Posterior cingulate gyrus (tissue), 11 donors: Measurements from ENCODE around the gene DHX58.
"Not testable (repeated sequence)": the region's sequence is repeated elsewhere in the genome, so short reads cannot be mapped to it uniquely, and the experiment has no call there.

Source experiments
- DNase-seq, 10 donors: peaks; one replicate each; pipeline versions ENCODE4 v3.0.0 to v3.0.0-alpha.2; 2020 to 2021; ENCODE audit warnings: mixed read lengths in 3 of 10
- intact Hi-C: fragments of 100-400 bp; cut with DNase I; formaldehyde crosslinking; loops from one replicate; pipeline ENCODE4 v1.15.1; 2023

The DHX58 gene

GRCh38 chr17:42112552-42113176 is at the start of gene DHX58:
DHX58 (minus strand) TSS chr17:42112714; CDS start chr17:42111892, 822 bp downstream.
- intact Hi-C loops, result no loop called here
- DNase-seq, result peak in 8 of 10 donors; percentile 40 to 93 (median 64)

GRCh38 chr17:42160531-42160910 is 48.0 kb upstream of the DHX58 start:
- intact Hi-C loops, result no loop called here
- DNase-seq, result peak in 1 of 10 donors; percentile 27

GRCh38 chr17:42159796-42160530 is 47.4 kb upstream of the DHX58 start:
- intact Hi-C loops, result no loop called here

DNA sequence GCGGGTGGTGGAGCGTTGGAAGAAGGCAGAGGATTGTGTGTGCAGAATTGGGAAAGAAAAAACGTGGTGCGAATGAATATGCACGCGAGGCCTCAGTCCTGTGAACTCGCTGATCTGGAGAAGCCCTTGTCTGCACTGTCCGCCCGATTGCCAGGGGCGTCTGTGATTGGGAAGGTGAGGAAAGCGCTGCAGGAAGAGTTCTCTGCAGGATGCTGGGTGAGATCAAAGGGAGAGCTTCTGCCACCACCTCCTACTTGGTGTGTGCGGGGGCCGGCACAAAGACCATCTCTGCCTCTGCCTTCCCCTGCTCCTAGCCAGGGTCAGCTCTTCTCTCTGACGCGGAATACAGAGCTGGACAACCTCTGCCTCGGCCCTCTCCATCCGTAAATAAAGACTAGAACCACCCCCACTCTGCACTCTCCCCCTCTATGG is 43.1 kb upstream of the DHX58 start:
- no peak for DNase-seq

More at GRCh38 chr17:42159796-42160530, 47.4 kb upstream of the DHX58 start:
- DNase-seq, result peak in 2 of 10 donors; percentile 41 to 67

GRCh38 chr17:42153919-42154742 is 41.6 kb upstream of the DHX58 start:
- DNase-seq, result peak in 1 of 10 donors; percentile 6
- intact Hi-C loops, result loop anchor here (2.0 kb wide), 1 partner anchor 33 kb away; the partner anchor contains the start of gene KAT2A

More for the DNA sequence above, 43.1 kb upstream of the DHX58 start:
- intact Hi-C loops, result loop anchor here (2.0 kb wide), 1 partner anchor 35 kb away; the partner anchor contains the start of gene KAT2A

GRCh38 chr17:42146911-42147607 is 34.5 kb upstream of the DHX58 start:
- intact Hi-C loops, result no loop called here
- DNase-seq, result peak in 1 of 10 donors; percentile 12

DNA sequence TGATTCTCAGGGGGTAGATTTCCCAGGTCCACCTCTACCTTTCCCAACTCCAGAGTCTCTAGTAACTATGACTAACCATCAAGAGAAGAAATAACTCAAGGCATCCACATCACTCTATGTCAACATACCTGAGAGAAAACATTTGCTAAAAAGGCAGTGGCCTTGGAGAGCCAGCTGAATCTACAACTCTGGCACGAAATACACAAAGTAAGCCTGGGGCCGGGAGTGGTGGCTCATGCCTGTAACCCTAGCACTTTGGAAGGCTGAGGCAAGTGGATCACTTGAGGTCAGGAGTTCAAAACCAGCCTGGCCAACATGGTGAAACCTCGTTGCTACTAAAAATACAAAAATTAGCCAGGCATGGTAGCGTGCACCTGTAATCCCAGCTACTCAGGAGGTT is 30.6 kb upstream of the DHX58 start:
- intact Hi-C loops, DNase-seq: not testable (repeated sequence)

- peak in 1 of 10 donors; percentile 76 for DNase-seq
- intact Hi-C loops, result no loop called here
Measured at GRCh38 chr17:42142371-42142896, 29.9 kb upstream of the DHX58 start.

GRCh38 chr17:42141382-42141781 is 28.9 kb upstream of the DHX58 start:
- peak in 1 of 10 donors; percentile 8 for DNase-seq
- intact Hi-C loops, result no loop called here

DNA sequence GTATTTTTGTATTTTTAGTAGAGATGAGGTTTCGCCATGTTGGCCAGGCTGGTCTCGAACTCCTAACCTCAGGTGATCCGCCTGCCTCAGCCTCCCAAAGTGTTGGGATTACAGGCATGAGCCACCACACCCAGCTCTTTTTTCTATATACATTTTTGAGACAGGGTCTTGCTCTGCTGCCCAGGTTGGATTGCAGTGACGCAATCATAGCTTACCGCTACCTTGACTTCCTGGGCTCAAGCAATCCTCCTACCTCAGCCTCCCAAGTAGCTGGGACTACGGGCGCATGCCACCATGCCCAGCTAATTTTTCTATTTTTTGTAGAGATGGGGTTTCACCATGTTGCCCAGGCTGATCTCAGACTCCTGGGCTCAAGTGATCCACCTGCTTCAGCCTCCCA is 28.2 kb upstream of the DHX58 start:
- DNase-seq, result peak in 1 of 10 donors; percentile 25
- intact Hi-C loops, result not testable (repeated sequence)

DNA sequence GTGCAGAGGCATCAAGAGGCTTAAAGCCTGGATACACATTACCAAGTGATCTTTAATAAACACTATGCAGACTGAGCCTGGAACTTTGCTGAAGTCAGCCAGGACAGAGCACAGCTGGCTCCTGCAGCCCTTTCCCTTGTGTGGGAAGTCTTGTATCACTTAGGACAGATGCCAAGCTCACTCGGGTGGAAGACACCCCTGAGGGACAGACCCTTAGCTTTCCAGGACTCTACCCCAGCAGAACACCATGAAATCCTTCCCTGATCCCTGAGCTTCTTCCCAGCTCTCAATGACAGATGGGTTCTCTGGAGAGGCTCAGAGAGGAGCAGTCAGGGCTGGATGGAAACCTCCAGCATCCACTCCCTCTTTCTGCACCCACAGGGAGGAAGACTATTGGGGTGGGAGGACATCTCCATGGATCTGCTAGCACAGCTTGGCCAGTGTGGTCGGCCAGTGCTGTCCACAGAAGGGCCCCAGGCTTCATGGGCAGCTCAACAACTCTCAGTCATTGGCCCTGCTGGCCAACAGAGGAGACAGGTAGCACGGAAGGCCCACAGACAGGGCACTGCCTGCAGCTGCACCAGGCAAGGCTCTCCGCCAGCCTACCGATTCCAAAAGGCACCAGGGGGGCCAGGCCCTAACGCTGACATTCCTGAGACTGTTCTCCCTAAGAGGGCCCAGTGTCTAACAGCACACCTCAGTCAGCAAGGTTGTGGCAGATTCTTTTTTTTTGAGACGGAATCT is 26.4 kb upstream of the DHX58 start:
- no peak for DNase-seq
- intact Hi-C loops, result no loop called here

DNA sequence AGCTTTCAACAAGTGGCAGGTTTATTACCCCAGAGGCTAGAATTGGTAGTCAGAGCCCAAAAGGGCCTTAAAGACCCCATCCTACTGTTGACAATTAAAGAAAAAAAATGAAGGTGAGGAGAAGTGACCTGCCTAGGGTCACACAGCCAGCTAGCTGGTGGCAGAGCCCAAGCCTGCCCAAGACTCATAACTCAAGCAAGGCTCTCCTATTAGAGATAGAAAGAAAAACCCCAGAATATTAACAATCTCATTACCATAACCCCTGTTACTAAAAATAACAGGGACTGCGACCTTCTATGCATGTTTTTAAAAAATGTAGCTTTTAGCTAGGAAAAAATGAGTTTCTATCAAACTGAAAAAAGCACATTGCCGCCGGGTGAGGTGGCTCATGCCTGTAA is 24.1 kb upstream of the DHX58 start:
- intact Hi-C loops, result no loop called here
- no peak for DNase-seq

GRCh38 chr17:42135664-42136653 is 23.4 kb upstream of the DHX58 start:
- intact Hi-C loops, result no loop called here
- DNase-seq, result peak in 1 of 10 donors; percentile 20

DNA sequence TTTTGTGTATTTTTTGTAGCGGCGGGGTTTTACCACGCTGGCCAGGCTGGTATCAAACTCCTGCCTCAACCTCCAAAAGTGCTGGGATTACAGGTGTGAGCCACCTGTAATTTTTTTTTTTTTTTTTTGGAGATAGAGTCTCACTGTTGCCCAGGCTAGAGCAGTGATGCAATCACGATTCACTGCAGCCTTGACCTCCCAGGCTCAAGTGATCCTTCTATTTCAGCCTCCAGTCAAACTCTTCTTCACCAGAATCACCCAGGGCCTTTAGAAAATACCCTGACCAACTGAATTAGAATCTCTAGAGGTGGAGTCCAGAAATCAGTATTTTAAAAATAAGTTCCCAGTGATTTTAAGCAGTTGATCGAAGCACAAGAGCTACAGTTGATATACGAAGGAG is 22.6 kb upstream of the DHX58 start:
- intact Hi-C loops, result no loop called here
- no peak for DNase-seq

GRCh38 chr17:42133461-42134041 is 21.0 kb upstream of the DHX58 start:
- DNase-seq, result no peak

GRCh38 chr17:42132941-42133340 is 20.4 kb upstream of the DHX58 start:
- intact Hi-C loops, result no loop called here
- peak in 8 of 10 donors; percentile 46 to 94 (median 63) for DNase-seq

More at GRCh38 chr17:42133461-42134041, 21.0 kb upstream of the DHX58 start:
- intact Hi-C loops, result no loop called here

GRCh38 chr17:42131981-42132432 is 19.5 kb upstream of the DHX58 start:
- intact Hi-C loops, result no loop called here
- no peak for DNase-seq
